Activated CD8-positive, alpha-beta T cell treated with anti-CD3 and anti-CD28 coated beads, Interleukin-2, amount 10 ng/mL, durations not matched to agents 7 days and 5 days (primary cell): ENCODE results near the gene BCL2. TPM values are rescaled to one million over a fixed set of nuclear protein-coding genes. Genes with fewer than 3 reads are reported as not detected.

Source experiments
- ATAC-seq: fragments of 150-1000 bp; cut with Tn5 transposase; one replicate; pipeline ENCODE4 v1.10.0; 2021; ENCODE audit warnings: moderate library complexity
- CTCF ChIA-PET: fragments of 350-600 bp; sonication (Branson Sonifier 250); formaldehyde crosslinking; loops from one replicate; lab custom pipeline; 2021; ENCODE audit warnings: antibody characterized with exemption; lab: Charles Lee
- POLR2A ChIA-PET: fragments of 350-600 bp; sonication (Branson Sonifier 250); formaldehyde crosslinking; loops from one replicate; lab custom pipeline; 2021; ENCODE audit warnings: antibody characterized with exemption; lab: Charles Lee
- DNase-seq: peaks from one replicate; pipeline ENCODE4 v3.0.0-alpha.2; 2020
- H3K27ac Mint-ChIP-seq: one replicate; pipeline ENCODE4 v1.8.0; 2021; ENCODE audit warnings: mild to moderate bottlenecking, mixed read lengths
- H3K27me3 Mint-ChIP-seq: one replicate; pipeline ENCODE4 v1.8.0; 2021; ENCODE audit warnings: low read depth, mixed read lengths
- H3K36me3 Mint-ChIP-seq: one replicate; pipeline ENCODE4 v1.8.0; 2021; ENCODE audit warnings: low read depth, mixed read lengths
- H3K4me1 Mint-ChIP-seq: one replicate; pipeline ENCODE4 v1.8.0; 2021; ENCODE audit warnings: low read depth, mixed read lengths
- H3K4me3 Mint-ChIP-seq: one replicate; pipeline ENCODE4 v1.8.0; 2021; ENCODE audit warnings: mild to moderate bottlenecking, mixed read lengths
- H3K9me3 Mint-ChIP-seq: one replicate; pipeline ENCODE4 v1.8.0; 2022; ENCODE audit warnings: mixed read lengths; ENCODE audit not compliant: insufficient read depth
- total RNA-seq, 2 experiments: library from RNA; stranded (reverse); gene quantifications; one replicate each; pipeline ENCODE4 v1.2.3, GENCODE V29; 2021

The BCL2 gene
- total RNA-seq, 2 experiments from 2014 or later, result 140 TPM

GRCh38 chr18:63266888-63267790 is 52.4 kb downstream of the BCL2 start:
- CTCF ChIA-PET, result interaction anchor here (0.7 to 5.7 kb wide), 9 partner anchors 9 to 71 kb away, joined by 3 to 43 read pairs (median 3); partner anchors contain the start of gene BCL2
- no peaks in the 10 kb centered on the region for H3K9me3 Mint-ChIP-seq
- no peaks in the 10 kb centered on the region for H3K27me3 Mint-ChIP-seq
- POLR2A ChIA-PET, result interaction anchor here (0.6 to 2.4 kb wide), 8 partner anchors 12 to 163 kb away, joined by 3 to 8 read pairs (median 3); partner anchors contain the start of gene BCL2
- H3K4me1 Mint-ChIP-seq, result peaks cover 79% of the 10 kb centered on the region
- peak overlapping the region; percentile 85 for H3K27ac Mint-ChIP-seq
- peaks cover 75% of the 10 kb centered on the region for H3K36me3 Mint-ChIP-seq
- ATAC-seq (peak; percentile 32), DNase-seq (peak; percentile 30)
- peak overlapping the region; percentile 50 for H3K4me3 Mint-ChIP-seq

- CTCF ChIA-PET, result interaction anchor here (3.9 to 5.7 kb wide), 2 partner anchors 8 to 53 kb away, joined by 10 to 43 read pairs; partner anchors contain the start of gene BCL2
Observed at GRCh38 chr18:63265326-63265725, 54.2 kb downstream of the BCL2 start.

DNA sequence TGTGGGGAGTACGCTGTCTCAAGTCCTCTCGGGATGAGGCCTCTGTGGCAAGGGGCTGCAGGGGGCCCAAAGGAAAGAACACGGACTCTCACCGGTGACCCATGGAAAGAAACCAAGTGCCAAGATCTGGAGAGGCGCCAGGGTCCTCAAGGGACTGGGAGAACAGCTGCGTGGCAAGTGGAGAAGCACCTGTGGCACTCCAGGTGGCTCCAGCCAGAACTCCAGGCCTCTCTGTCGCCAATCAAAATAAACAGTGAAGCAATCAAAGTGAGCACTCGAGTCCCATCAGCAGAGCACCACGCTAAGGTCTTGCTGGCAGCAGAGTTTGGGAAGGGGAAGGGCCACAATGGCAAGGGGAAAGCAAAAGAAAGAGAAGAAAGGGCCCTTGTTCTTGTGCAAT is 54.7 kb downstream of the BCL2 start:
- H3K4me3 Mint-ChIP-seq, result no peak overlapping the region
- peaks cover 76% of the 10 kb centered on the region for H3K36me3 Mint-ChIP-seq
- peaks cover 79% of the 10 kb centered on the region for H3K4me1 Mint-ChIP-seq
- DNase-seq, result no peak
- ChIA-PET CTCF (no interaction called here), POLR2A (no interaction called here)
- H3K27ac Mint-ChIP-seq, result no peak overlapping the region
- no peaks in the 10 kb centered on the region for H3K9me3 Mint-ChIP-seq
- no peak for ATAC-seq
- H3K27me3 Mint-ChIP-seq, result no peaks in the 10 kb centered on the region

More at GRCh38 chr18:63265326-63265725, 54.2 kb downstream of the BCL2 start:
- Mint-ChIP-seq H3K36me3 (peaks cover 73% of the 10 kb centered on the region), H3K4me3 (no peak overlapping the region), H3K27me3 (no peaks in the 10 kb centered on the region), H3K9me3 (no peaks in the 10 kb centered on the region), H3K27ac (no peak overlapping the region), H3K4me1 (peaks cover 79% of the 10 kb centered on the region)
- POLR2A ChIA-PET, result no interaction called here
- DNase-seq (no peak), ATAC-seq (no peak)

GRCh38 chr18:63263444-63263843 is 56.1 kb downstream of the BCL2 start:
- peaks cover 79% of the 10 kb centered on the region for H3K4me1 Mint-ChIP-seq
- H3K27me3 Mint-ChIP-seq, result no peaks in the 10 kb centered on the region
- peak overlapping the region; percentile 27 for H3K27ac Mint-ChIP-seq
- CTCF ChIA-PET, result interaction anchor here (1.4 kb wide), 1 partner anchor 55 kb away, joined by 3 read pairs; no protein-coding TSS in a partner anchor
- ATAC-seq (no peak), DNase-seq (no peak)
- H3K4me3 Mint-ChIP-seq, result no peak overlapping the region
- H3K9me3 Mint-ChIP-seq, result no peaks in the 10 kb centered on the region
- peaks cover 79% of the 10 kb centered on the region for H3K36me3 Mint-ChIP-seq
- POLR2A ChIA-PET, result no interaction called here

- Mint-ChIP-seq H3K27ac (no peak overlapping the region), H3K36me3 (peaks cover 81% of the 10 kb centered on the region), H3K9me3 (no peaks in the 10 kb centered on the region), H3K27me3 (no peaks in the 10 kb centered on the region), H3K4me1 (peaks cover 78% of the 10 kb centered on the region), H3K4me3 (no peak overlapping the region)
- ATAC-seq (no peak), DNase-seq (no peak)
- CTCF ChIA-PET, result interaction anchor here (1.4 kb wide), 1 partner anchor 56 kb away, joined by 3 read pairs; no protein-coding TSS in a partner anchor
- POLR2A ChIA-PET, result interaction anchor here (0.7 kb wide), 1 partner anchor 54 kb away, joined by 5 read pairs; no protein-coding TSS in a partner anchor
Observed at GRCh38 chr18:63262369-63263335, 56.9 kb downstream of the BCL2 start.

DNA sequence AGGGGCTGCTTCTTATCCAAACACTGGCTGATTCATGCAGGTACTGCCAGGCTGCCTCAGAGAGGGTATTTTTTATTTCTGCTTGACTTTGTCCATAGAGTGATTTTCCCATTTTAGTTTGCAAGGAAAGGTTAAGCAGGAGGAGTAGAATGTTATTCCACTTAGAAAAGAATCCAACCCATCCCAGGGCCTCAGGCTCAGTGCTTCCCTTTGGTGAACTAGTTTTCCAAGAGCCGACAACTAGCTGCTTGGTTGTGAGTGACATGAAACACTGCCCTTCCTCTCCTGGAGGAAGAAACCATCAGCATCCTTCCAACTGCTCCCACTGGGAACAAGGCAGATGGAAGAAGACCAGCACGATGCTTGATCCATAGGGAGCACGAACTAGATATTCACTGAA is 58.5 kb downstream of the BCL2 start:
- H3K4me3 Mint-ChIP-seq, result no peak overlapping the region
- DNase-seq (no peak), ATAC-seq (no peak)
- POLR2A ChIA-PET, result no interaction called here
- no peaks in the 10 kb centered on the region for H3K27me3 Mint-ChIP-seq
- peaks cover 88% of the 10 kb centered on the region for H3K36me3 Mint-ChIP-seq
- H3K9me3 Mint-ChIP-seq, result no peaks in the 10 kb centered on the region
- CTCF ChIA-PET, result interaction anchor here (1.8 kb wide), 1 partner anchor 9 kb away, joined by 8 read pairs; no protein-coding TSS in a partner anchor
- H3K27ac Mint-ChIP-seq, result no peak overlapping the region
- H3K4me1 Mint-ChIP-seq, result peaks cover 80% of the 10 kb centered on the region

DNA sequence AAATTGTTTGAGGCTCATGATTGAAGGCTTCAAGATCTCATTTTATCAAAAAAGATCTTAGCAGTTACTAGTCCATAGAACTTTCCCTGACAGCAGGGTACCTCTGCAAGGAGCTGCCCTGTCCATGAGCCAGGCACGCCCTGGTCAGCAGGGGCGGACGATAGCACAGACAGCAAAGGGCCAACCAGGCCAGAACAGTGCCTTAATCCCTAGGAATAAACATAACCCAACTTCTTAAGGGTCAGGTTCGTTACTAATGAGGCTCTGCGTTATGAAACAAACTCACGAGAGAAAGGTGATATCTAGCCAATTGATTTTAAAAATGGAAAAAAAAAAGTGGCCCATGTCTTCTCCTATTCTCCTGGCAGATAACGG is 59.2 kb downstream of the BCL2 start:
- Mint-ChIP-seq H3K4me1 (peaks cover 84% of the 10 kb centered on the region), H3K27me3 (no peaks in the 10 kb centered on the region), H3K27ac (no peak overlapping the region), H3K4me3 (no peak overlapping the region), H3K9me3 (no peaks in the 10 kb centered on the region), H3K36me3 (peaks cover 91% of the 10 kb centered on the region)
- no peak for ATAC-seq
- ChIA-PET POLR2A (interaction anchor here (0.6 kb wide), 1 partner anchor 27 kb away, joined by 3 read pairs; no protein-coding TSS in a partner anchor), CTCF (interaction anchor here (1.8 kb wide), 1 partner anchor 10 kb away, joined by 8 read pairs; no protein-coding TSS in a partner anchor)
- DNase-seq, result no peak

- Mint-ChIP-seq H3K36me3 (peaks cover 91% of the 10 kb centered on the region), H3K27ac (peak overlapping the region; percentile 28), H3K4me1 (peaks cover 84% of the 10 kb centered on the region), H3K9me3 (no peaks in the 10 kb centered on the region), H3K4me3 (no peak overlapping the region), H3K27me3 (no peaks in the 10 kb centered on the region)
- ATAC-seq, result no peak
- ChIA-PET CTCF (no interaction called here), POLR2A (interaction anchor here (0.6 kb wide), 1 partner anchor 28 kb away, joined by 3 read pairs; no protein-coding TSS in a partner anchor)
- DNase-seq, result no peak
Observed at GRCh38 chr18:63259567-63260379, 59.8 kb downstream of the BCL2 start.

DNA sequence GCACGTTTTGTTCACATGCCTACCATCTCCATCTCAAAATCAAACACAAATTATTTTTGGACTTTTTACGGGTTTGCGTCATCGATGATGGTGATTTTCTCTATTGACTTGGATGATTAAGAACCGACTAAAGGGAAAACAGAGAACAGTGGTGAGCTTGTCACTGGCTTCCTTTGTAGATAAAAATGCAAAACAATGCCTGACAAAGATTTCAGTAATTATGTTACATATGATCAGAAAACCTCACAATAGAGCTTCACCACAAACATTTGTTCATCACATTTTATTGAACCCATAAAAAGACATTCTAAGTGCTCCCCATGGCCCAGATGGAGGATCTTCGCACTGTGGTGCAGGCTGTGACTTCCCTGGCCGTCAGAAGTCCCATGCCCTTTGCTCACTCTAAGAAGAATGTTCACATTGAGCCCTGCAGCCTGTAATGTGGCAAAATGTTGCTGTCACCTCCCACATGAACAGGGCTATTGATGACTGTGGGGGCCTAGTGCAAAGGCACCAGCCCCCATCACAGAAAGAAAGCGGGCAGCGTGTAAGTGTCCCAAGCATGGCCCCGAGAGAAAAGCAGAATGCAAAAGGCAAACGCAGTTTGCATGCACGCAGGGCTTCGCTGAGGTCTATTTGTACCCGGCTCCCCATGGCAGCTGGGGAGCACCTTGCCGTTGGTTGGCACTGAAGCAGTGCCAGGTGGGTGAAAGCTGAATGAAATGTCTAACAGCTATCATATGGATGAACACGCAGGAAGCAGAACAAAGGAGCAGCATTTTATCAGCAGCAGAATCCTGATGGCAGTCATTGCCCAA is 60.6 kb downstream of the BCL2 start:
- H3K27me3 Mint-ChIP-seq, result no peaks in the 10 kb centered on the region
- no peak overlapping the region for H3K27ac Mint-ChIP-seq
- ChIA-PET CTCF (interaction anchor here (0.8 to 3.4 kb wide), 3 partner anchors 8 to 54 kb away, joined by 3 to 10 read pairs (median 3); no protein-coding TSS in a partner anchor), POLR2A (no interaction called here)
- H3K4me3 Mint-ChIP-seq, result no peak overlapping the region
- DNase-seq (no peak), ATAC-seq (no peak)
- peaks cover 92% of the 10 kb centered on the region for H3K36me3 Mint-ChIP-seq
- no peaks in the 10 kb centered on the region for H3K9me3 Mint-ChIP-seq
- peaks cover 86% of the 10 kb centered on the region for H3K4me1 Mint-ChIP-seq

DNA sequence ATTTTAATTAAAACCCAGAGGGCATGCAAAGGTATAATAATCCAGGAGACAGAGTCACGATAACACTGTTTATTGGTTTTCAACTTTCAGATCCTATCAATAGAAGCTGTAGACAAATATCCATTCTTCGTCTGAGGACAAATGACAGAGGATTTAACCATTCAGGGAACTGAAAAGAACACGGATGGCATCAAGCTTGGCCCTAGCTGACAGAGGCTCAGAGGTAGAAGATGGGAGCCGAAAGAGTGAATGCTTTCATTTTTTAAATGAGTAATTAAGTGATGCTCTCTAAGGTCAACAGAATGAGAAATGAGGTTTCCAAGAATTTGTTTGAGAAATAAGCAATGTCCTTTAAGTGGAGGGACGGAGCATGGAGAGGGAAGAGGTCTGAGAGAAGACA is 62.1 kb downstream of the BCL2 start:
- Mint-ChIP-seq H3K9me3 (peaks cover 3% of the 10 kb centered on the region), H3K27ac (peak overlapping the region; percentile 55), H3K4me1 (peaks cover 92% of the 10 kb centered on the region), H3K27me3 (no peaks in the 10 kb centered on the region), H3K4me3 (no peak overlapping the region), H3K36me3 (peaks cover 92% of the 10 kb centered on the region)
- ChIA-PET POLR2A (no interaction called here), CTCF (interaction anchor here (3.4 kb wide), 1 partner anchor 10 kb away, joined by 10 read pairs; no protein-coding TSS in a partner anchor)
- ATAC-seq, result no peak
- DNase-seq, result no peak
